DND-41 (cell line): ENCODE results near the gene SDR42E1.

Experiments
- EZH2 ChIP-seq: IDR thresholded peaks from 3 replicates; pipeline ENCODE4 v1.6.1; 2012; ENCODE audit warnings: borderline replicate concordance, low read depth, mild to moderate bottlenecking, moderate library complexity, low read length, inconsistent platforms; ENCODE audit not compliant: severe bottlenecking
- TF ChIP-seq, protein P1 (sequence below): IDR thresholded peaks from 2 replicates; pipeline ENCODE4 v1.5.1; 2012; ENCODE audit warnings: borderline replicate concordance, low read length, moderate library complexity, mild to moderate bottlenecking; ENCODE audit not compliant: poor library complexity, severe bottlenecking; ENCODE audit errors: extremely low read depth

- TF ChIP-seq, protein P1, sequence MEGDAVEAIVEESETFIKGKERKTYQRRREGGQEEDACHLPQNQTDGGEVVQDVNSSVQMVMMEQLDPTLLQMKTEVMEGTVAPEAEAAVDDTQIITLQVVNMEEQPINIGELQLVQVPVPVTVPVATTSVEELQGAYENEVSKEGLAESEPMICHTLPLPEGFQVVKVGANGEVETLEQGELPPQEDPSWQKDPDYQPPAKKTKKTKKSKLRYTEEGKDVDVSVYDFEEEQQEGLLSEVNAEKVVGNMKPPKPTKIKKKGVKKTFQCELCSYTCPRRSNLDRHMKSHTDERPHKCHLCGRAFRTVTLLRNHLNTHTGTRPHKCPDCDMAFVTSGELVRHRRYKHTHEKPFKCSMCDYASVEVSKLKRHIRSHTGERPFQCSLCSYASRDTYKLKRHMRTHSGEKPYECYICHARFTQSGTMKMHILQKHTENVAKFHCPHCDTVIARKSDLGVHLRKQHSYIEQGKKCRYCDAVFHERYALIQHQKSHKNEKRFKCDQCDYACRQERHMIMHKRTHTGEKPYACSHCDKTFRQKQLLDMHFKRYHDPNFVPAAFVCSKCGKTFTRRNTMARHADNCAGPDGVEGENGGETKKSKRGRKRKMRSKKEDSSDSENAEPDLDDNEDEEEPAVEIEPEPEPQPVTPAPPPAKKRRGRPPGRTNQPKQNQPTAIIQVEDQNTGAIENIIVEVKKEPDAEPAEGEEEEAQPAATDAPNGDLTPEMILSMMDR: no peak
- TF ChIP-seq EZH2: no peak
These were observed 6.8 kb upstream of the SDR42E1 start for GRCh38 chr16:82017911-82018568.
